Measurements from ENCODE around the gene GREM2.

Gene GREM2

DNA sequence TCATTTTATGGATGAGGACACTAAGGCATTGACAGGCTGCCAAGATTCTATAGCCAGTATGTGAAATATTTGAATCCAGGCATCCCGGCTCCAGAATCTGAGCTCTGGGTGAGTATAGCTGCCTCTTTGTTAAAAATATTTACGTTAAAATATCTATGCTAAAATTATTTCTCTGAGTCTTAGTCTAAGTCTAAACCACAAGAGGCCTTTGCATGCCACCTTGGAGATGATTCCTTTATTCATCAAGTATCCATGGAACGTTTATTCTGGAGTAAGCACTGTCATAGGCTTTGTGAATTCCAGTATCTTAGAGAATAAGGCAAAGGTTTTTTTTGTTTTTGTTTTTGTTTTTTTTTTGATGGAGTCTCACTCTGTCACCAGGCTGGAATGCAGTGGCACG, 116.4 kb downstream of the GREM2 start:
- no peak for TF ChIP-seq CTCF (IDR thresholded peaks at IDR 0.05; ENCODE audit: extremely low read depth, insufficient read depth, missing control alignments)
- no peak for DNase-seq (ENCODE audit: low spot score)
- in situ Hi-C loops (cut with MboI; ENCODE audit: low pct_unique_long_range_greater_than_20kb, low sequenced_read_pairs, unreplicated experiment) = no loop called here

DNA sequence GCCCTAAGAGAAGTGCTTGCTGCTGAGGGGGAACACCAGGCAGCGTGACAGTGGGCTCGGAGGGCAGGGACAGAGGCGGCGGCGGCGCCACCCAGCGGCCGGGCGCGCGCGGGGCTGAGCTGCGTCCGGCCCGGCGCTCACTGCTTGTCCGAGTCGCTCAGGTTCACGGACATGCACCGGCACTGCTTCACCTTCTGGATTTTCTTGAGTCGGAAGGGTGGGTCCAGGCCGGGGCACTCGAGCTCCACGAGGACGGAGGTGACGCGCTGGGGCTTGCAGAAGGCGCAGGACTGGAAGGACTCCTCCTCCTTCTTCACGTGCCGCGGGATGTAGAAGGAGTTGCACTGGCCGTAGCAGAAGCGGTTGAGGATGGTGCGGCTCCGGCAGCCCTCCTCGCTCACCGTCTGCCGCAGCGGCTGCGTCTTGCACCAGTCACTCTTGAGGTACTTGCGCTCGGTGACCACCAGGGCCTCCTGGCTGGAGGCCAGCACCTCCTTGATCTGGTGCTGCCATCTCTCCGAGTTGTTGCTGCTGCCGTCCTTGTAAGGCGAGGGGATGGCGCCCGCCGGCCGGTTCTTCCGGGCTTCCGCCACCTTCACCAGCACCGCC, 119.0 kb downstream of the GREM2 start:
- TF ChIP-seq CTCF (IDR thresholded peaks at IDR 0.05; ENCODE audit: extremely low read depth, insufficient read depth, missing control alignments) = no peak
- in situ Hi-C loops (cut with MboI; ENCODE audit: low pct_unique_long_range_greater_than_20kb, low sequenced_read_pairs, unreplicated experiment) = no loop called here
- no peak for DNase-seq (ENCODE audit: low spot score)

DNA sequence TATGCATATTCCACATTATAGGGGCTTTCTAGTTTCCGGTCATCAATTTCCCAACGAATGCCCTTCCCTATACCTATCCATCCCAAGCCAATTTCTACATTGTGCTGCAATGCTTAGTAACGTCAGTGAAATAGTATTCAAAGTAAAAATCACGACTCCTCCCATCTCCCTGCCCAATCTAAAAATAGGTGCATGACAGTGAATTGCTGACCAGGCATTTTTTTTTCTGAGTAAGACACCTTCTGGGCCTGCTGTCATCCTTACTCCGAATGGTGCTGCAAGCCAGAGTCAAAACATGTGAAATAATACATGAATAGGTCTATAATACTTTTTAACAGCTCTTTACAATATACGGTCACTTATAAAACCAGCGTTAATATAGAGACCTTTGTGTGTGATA, 120.2 kb downstream of the GREM2 start:
- no peak for TF ChIP-seq CTCF (IDR thresholded peaks at IDR 0.05; ENCODE audit: extremely low read depth, insufficient read depth, missing control alignments)
- in situ Hi-C loops (cut with MboI; ENCODE audit: low pct_unique_long_range_greater_than_20kb, low sequenced_read_pairs, unreplicated experiment) = no loop called here
- no peak for DNase-seq (ENCODE audit: low spot score)

DNA sequence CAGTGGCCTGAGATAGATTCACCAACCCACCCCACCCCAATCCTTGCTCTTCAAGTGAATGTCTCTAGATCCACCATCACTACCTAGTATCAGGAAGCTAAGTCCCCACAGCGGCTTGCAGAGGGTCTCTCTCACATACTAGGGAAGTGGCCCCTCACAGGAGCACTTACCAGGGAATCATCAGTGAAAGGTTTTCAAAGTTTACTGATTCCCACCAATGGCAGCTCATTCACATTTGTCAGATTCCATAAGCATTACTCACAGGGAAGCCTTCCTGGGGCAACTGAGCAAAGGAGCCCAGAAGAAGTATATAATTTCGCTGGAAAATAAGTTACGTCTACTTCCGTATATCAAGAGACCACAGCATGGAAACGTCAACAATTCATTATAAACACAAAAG, 120.8 kb downstream of the GREM2 start:
- no peak for TF ChIP-seq CTCF (IDR thresholded peaks at IDR 0.05; ENCODE audit: extremely low read depth, insufficient read depth, missing control alignments)
- in situ Hi-C loops (cut with MboI; ENCODE audit: low pct_unique_long_range_greater_than_20kb, low sequenced_read_pairs, unreplicated experiment) = no loop called here
- no peak for DNase-seq (ENCODE audit: low spot score)

DNA sequence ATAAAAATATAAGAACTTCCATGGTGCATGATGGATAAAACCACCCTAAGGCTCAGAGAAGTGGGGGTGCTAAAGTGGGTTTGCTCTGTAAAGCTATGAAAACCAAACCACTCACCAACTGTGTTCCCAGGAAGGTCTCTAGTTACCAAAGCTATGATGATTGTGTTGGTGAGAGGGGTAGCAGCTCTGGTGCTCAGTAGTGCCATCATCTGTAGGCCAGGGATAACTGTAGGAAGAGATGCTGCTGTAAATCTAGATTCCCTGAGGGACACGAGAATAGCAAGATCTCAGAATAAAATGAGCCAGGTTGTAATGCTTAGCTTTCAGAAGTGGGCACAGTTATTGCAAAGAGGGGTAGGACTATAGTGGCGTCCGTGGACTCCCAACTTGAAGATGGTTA, 124.5 kb downstream of the GREM2 start:
- no peak for DNase-seq (ENCODE audit: low spot score)
- no peak for TF ChIP-seq CTCF (IDR thresholded peaks at IDR 0.05; ENCODE audit: extremely low read depth, insufficient read depth, missing control alignments)
- in situ Hi-C loops (cut with MboI; ENCODE audit: low pct_unique_long_range_greater_than_20kb, low sequenced_read_pairs, unreplicated experiment) = no loop called here

DNA sequence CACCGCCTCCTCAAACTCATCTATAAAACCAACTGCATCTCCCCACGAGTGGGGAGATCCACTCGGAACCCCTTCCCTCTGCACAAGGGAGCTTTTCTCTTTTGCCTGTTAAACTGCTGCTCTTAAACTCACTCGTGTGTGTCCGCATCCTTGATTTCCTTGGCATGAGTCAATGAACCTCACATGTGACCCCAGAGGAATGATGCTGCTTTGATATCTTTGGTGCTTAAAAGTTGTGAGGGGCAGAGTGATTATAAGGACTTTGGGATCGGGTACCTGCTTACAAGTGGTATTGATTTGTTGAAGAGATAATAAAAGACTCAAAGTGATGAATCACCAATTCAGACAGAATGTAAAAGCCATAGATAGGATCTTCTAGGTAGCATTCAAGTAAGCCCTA, 125.3 kb downstream of the GREM2 start:
- no peak for DNase-seq (ENCODE audit: low spot score)
- in situ Hi-C loops (cut with MboI; ENCODE audit: low pct_unique_long_range_greater_than_20kb, low sequenced_read_pairs, unreplicated experiment) = no loop called here
- TF ChIP-seq CTCF (IDR thresholded peaks at IDR 0.05; ENCODE audit: extremely low read depth, insufficient read depth, missing control alignments) = no peak

Data from GM13977 (cell line).